Measurements from ENCODE around the gene PDE6G.

- TF ChIP-seq TCF12 (IDR thresholded peaks at IDR 0.05; ENCODE audit: low read depth, low read length) (no peak), BRCA1 (IDR thresholded peaks at IDR 0.05; ENCODE audit: low read depth, low read length) (no peak), NANOG (IDR thresholded peaks at IDR 0.05; ENCODE audit: insufficient read depth, low read depth, low read length, poor library complexity, severe bottlenecking) (no peak), EZH2 (IDR thresholded peaks at IDR 0.05; ENCODE audit: low read depth, low read length, severe bottlenecking) (no peak), CHD1 (IDR thresholded peaks at IDR 0.05; ENCODE audit: low read depth, low read length) (no peak), CREB1 (IDR thresholded peaks at IDR 0.05) (no peak), ASH2L (IDR thresholded peaks at IDR 0.05; ENCODE audit: low read length) (no peak), SP4 (IDR thresholded peaks at IDR 0.05; ENCODE audit: low read length) (no peak)
- TF ChIP-seq, protein P1, sequence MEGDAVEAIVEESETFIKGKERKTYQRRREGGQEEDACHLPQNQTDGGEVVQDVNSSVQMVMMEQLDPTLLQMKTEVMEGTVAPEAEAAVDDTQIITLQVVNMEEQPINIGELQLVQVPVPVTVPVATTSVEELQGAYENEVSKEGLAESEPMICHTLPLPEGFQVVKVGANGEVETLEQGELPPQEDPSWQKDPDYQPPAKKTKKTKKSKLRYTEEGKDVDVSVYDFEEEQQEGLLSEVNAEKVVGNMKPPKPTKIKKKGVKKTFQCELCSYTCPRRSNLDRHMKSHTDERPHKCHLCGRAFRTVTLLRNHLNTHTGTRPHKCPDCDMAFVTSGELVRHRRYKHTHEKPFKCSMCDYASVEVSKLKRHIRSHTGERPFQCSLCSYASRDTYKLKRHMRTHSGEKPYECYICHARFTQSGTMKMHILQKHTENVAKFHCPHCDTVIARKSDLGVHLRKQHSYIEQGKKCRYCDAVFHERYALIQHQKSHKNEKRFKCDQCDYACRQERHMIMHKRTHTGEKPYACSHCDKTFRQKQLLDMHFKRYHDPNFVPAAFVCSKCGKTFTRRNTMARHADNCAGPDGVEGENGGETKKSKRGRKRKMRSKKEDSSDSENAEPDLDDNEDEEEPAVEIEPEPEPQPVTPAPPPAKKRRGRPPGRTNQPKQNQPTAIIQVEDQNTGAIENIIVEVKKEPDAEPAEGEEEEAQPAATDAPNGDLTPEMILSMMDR (IDR thresholded peaks at IDR 0.05; ENCODE audit: control extremely low read depth in 1 of 3, insufficient read depth in 1 of 3, low read depth in 1 of 3, low read length in 3 of 3): no peak
Measured at GRCh38 chr17:81700353-81701287, 44.3 kb upstream of the PDE6G start.

Measured in H1 (cell line).